Stimulated activated CD4-positive, alpha-beta T cell treated with anti-CD3 and anti-CD28 coated beads, Interleukin-1b, Interleukin-23, amount 100 ng/mL, for 1 hour (primary cell): ENCODE results near the gene MTREX.
"Not testable (repeated sequence)": the region's sequence is repeated elsewhere in the genome, so short reads cannot be mapped to it uniquely, and the experiment has no call there.

Source experiments
- DNase-seq, 2 donors: peaks; one replicate each; pipeline ENCODE4 v3.0.0-alpha.2; 2020; ENCODE audit warnings: low read depth in 2 of 2

MTREX gene

GRCh38 chr5:55307383-55308253, at the start of gene MTREX, which contains the start of gene DHX29:
MTREX (plus strand) TSS chr5:55307989; CDS start chr5:55308014, 25 bp downstream.
DHX29 (minus strand) TSS chr5:55307694; CDS start chr5:55307573, 121 bp downstream.
- peak; percentile 56 to 70 for DNase-seq

GRCh38 chr5:55258339-55258738, 49.5 kb upstream of the MTREX start:
- no peak for DNase-seq

GRCh38 chr5:55276771-55277170, 31.0 kb upstream of the MTREX start:
- no peak for DNase-seq

GRCh38 chr5:55278778-55279177, 29.0 kb upstream of the MTREX start:
- no peak for DNase-seq

- DNase-seq, result no peak
Measured at GRCh38 chr5:55286411-55286933, 21.3 kb upstream of the MTREX start.

GRCh38 chr5:55289808-55290207, 18.0 kb upstream of the MTREX start:
- DNase-seq, result no peak

- DNase-seq, result no peak
Measured at GRCh38 chr5:55290991-55291390, 16.8 kb upstream of the MTREX start.

- no peak for DNase-seq
Measured at GRCh38 chr5:55294935-55295334, 12.9 kb upstream of the MTREX start.

GRCh38 chr5:55300890-55301289, 6.9 kb upstream of the MTREX start:
- no peak for DNase-seq

GRCh38 chr5:55303238-55303690, 4.5 kb upstream of the MTREX start:
- no peak for DNase-seq

- DNase-seq, result no peak
Measured at GRCh38 chr5:55304584-55304983, 3.2 kb upstream of the MTREX start.

- no peak for DNase-seq
Measured at GRCh38 chr5:55305345-55305744, 2.4 kb upstream of the MTREX start.

GRCh38 chr5:55306641-55307382, 977 bp upstream of the MTREX start:
- no peak for DNase-seq

GRCh38 chr5:55308254-55308836, 556 bp downstream of the MTREX start:
- no peak for DNase-seq

- no peak for DNase-seq
Measured at GRCh38 chr5:55313870-55314617, 6.3 kb downstream of the MTREX start.

GRCh38 chr5:55316289-55316688, 8.5 kb downstream of the MTREX start:
- no peak for DNase-seq

- no peak for DNase-seq
Measured at GRCh38 chr5:55316837-55317236, 9.0 kb downstream of the MTREX start.

GRCh38 chr5:55318237-55318636, 10.4 kb downstream of the MTREX start:
- DNase-seq, result not testable (repeated sequence)

- DNase-seq, result no peak
Measured at GRCh38 chr5:55319491-55319890, 11.7 kb downstream of the MTREX start.

GRCh38 chr5:55320571-55320970, 12.8 kb downstream of the MTREX start:
- no peak for DNase-seq

- DNase-seq, result no peak
Measured at GRCh38 chr5:55324006-55324405, 16.2 kb downstream of the MTREX start.
